Endometrial microvascular endothelial cells (primary cell): ENCODE results near the gene C1orf74. TPM values are rescaled to one million over a fixed set of nuclear protein-coding genes. Genes with fewer than 3 reads are reported as not detected.

Experiments
- in situ Hi-C: cut with HindIII; loops from 2 replicates; pipeline ENCODE4 v1.10.0; 2017; ENCODE audit warnings: low sequenced_read_pairs, low pct_unique_long_range_greater_than_20kb; ENCODE audit errors: inconsistent ontology term
- total RNA-seq: library from RNA; depleted of rRNA; stranded (reverse); fragments of >200 nt; gene quantifications from one replicate; pipeline ENCODE4 v1.2.3, GENCODE V29; 2015; ENCODE audit errors: inconsistent ontology term

The C1orf74 gene
- total RNA-seq, 1 donor from 2014 or later = 3.7 TPM

DNA sequence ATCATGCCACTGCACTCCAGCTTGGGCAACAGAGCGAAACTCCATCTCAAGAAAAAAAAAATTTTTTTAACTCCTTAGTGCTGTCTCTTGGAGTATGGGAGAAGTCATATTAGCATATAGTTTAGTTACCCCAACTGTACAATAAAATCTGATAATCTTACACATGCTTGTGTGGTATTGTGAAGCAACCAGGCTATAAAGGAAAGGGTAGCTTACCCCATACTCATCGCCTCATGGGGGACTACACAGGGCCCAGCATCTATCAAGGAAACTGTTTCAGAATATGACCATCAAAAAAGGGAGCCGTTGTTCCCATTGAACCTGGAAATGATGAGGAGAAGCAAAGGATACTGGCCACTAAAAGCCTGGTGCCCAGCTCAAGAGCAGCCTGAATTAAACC lies 31.5 kb downstream of the C1orf74 start:
- in situ Hi-C loops = no loop called here

DNA sequence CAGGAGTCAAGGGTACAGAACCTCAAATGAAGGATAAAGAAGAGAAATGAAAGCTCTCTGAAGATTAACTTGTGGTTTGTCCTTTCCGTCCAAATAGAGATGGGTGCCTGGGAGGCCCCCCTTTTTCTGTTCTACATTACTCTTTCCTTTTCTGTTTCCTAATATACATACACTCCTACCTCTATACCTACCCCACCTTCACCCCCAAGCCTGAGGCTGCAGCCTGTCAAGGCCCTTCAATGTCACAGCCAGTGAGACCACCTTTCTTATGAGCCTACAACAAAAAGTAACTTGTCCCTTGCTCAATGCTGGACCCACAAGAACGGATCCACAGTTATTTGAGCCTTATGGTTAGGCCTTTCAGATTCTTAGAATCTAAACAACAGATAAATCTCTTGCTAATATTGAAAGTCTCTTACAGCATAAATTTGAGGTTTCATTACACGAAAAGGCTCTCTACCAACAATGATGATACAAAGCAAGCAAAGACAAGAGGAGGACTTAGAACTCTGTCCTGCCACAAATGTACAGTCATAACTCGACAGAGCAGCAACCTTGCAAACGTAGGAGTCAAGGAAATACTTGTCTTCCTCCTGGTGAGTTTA lies 32.6 kb downstream of the C1orf74 start:
- in situ Hi-C loops = no loop called here

DNA sequence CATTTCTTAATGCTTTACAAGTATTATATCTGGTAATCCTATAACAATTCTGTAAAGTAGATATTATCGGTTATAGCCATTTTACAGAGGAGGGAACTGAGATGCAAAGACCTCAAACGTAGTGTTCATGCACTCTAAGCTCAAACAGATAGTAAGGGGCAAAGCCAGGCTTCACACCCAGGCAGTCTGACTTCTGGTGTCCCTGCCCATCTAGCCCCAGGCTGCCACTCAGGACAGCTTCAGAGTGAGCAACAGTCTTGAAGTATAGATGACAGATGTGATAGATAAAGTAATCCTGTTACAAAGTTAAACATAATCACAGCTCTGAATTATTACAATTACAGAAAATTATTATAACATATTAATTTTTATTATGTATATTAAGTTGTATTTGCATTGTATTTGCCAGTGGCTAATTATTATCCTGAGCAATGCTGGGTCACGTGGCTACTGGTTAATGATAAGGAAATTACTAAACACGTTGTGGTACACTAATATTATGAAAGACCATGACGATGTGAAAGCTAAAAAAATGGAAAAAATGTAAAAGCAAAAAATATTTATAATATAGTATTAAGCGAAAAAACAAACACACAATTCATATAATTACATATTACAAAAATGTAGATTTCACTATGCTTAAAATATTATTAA lies 34.6 kb downstream of the C1orf74 start:
- in situ Hi-C loops = no loop called here

DNA sequence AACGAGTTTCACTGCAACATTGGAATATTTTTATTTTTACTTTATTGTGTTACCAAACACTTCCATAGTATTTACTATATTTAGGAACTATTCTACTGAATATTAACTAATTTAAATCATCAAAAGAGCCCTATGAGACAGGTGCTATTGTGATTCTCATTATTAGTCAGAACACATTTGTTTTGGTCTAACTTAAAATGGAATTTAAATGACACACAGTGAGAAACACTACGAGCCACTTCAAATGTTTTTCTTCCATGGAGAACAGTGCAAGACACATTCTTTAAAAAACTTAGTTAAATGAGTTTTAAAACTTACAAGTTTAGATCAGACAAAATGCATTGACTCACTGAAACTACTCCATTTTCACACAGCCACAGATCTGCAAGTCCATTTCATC lies 35.2 kb downstream of the C1orf74 start:
- in situ Hi-C loops = no loop called here

DNA sequence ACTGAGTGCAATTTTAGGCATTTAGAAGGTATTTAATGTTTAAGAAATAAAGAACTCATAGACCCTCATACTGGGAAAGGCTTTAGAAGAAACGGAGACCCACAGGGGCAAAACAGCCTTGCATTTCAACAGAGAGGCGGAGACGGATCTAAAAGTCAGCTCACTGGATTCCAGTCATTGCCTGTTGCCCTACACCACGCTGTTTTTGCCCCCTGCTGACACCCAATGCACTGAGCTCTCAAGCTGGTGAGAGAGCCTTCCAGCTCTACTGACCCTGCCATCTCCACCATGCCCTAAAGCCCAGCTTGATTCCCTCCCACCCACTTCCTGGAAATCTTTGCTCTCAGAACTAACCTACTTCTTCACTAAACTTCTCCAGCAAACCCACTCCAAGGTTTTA lies 35.7 kb downstream of the C1orf74 start:
- in situ Hi-C loops = no loop called here

DNA sequence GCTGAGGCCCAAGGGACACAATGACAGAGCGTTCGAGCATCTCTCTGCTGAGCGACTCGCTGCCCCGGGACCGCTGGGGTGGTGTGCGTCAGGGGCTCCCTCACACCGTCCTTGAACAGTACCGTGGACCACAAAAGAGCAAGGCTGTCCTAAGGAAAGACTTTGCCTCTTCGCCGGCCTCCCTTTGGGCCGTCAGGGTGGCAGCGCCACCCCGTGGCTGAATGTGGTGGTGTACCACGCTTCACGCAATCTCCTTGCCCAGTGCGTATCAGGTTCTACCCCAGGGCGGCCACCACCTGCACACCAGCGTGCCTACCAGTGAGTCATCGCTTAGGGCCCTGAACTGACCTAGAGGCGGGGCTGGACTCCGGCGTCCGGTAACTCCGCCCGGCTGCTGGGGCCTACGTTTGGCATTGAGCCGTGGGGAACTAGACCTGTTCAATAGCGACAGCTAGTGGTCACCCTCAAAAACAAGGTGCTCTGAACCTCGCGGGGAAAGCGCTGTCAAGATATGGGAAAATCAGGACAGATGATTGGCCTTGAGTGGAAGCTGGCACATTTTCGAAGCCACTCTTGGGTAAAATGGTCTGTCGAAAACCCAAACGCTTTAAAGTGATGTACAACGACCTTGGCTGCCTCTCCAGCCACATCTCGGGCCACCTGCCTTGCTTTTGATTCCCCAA lies 36.6 kb downstream of the C1orf74 start:
- in situ Hi-C loops = no loop called here

DNA sequence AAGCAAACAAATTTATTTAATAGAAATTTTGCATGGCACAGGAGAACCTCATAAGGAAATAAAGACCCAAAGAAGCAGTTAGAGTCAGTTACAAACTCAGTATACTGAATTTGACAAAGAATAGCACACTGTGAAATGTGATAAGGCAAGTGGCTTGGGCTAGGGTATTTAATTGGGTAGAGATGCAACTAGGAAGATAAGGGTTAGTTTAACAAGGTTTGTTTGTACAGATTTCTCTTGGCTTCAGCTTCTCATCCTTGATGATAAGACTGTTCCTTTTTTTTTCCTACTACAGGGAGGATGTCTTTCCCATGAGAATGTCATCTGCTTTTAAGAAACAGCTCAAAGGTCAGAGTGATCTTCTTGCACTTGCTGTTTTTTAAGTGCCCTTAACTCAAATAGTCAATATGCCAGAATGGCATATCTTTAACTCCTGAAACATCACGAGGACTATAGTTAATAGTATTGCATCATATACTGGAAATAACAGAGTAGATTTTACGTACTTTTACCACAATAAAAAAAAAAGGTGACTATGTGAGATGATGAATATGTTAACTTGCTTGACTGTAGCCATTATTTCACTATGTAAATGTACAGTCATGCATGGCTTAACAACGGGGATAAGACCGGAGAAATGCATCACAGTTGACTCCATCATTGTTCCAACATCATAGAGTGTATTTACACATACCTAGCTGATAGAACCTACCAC lies 37.8 kb downstream of the C1orf74 start:
- in situ Hi-C loops = no loop called here

DNA sequence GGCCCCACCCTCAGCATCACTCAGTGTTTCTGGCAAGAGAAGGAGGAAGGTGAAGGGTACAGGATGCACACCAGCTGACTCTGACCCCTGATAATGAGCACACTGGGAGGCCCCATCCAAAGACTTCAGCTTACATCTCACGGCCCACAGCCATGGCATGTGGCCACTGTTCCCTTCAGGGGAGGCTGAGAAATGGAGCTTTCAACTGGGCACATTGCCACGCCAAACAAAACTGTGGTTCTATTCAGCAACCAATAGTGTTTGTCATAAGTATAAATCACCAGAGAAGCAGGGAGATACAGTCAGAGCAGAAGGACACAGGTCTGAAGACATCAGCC lies 41.2 kb downstream of the C1orf74 start:
- in situ Hi-C loops = no loop called here

DNA sequence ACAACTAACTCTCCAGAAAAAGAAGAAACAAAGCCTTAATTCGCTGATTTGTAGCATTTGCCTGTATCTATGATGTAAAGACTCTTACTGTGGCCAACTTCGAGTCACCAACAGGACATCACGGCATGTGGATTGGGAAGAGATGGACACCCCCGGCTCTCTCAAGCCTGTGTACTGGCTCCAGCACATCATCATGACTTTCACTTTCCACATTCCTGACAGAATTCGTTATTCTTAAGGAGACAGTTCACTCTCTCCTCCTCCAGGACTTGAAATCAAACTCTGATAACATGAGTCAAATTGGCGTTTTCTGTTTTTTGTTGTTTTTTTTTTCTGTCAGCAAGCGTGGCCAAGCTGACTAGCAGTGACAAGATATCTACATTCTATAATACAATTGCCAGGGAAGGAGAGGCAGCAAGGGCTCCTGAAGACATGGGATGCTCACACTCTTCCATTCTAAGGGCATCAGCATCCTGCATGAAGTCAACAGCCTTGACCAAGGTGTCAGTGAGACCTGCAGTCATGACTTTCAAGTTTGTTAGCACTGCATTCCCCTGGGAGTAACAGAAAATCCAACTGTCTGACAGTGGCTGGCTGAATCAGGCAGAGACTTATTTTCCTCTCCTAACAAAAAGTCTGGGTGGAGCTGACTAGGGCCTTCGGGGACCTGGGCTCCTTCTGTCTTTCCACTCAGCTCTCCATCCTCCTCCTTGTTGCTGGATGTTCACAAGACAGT lies 41.8 kb downstream of the C1orf74 start:
- in situ Hi-C loops = no loop called here

DNA sequence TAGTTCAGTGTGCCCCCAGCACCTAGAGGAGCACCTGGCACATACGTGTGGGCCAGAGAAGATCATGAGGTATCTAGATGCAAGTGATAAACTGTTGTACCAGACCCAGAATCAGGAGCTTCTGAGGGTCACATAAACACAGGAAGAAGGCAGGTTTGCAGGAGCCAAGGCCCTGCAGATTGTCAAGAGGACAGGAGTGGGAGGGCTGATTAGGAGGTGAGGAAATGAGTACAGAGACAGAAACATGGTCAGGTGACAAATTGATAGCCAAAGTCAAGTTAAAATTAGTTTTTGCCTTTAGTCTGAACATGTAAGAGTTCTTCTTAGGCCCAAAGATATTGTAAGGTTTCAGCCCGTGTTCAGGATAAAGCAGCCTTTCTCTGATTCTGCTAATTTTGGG lies 42.5 kb downstream of the C1orf74 start:
- in situ Hi-C loops = no loop called here

DNA sequence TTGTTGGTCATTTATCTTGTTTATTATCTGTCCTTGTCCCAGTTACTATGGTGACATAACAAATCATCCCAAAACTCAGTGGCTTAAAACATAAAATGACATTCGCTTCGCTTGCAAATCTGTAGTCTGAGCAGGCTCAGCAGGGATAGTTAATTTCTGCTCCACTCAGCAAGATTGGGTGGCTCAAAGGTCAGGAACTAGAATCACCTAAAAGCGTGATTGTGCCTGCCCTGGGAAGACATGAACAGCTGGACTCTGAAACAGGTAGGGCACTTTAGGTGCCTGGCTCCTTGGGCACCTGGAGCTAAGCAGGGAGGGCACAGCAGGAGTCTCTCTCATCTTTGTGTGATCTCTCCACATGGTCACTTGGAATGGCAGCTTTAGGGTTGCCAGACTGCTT lies 43.2 kb downstream of the C1orf74 start:
- in situ Hi-C loops = no loop called here

DNA sequence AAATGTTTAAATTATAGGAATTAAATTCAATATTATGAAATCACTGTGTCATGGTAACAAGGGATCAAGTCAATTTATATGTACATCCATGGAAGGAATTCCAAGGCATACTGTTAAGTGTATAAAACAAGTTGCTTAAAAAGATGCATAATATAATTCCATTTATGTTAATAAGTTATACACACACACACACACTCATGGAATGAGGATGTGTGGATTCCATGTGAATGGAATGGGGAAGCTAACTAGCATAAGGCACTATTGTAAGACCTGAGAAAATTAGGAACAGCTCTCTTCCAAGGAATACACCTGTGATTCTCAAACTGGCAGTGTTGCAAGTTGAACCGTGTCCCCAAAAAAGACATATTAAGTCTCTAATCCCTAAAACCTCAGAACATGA lies 46.1 kb downstream of the C1orf74 start:
- in situ Hi-C loops = no loop called here

DNA sequence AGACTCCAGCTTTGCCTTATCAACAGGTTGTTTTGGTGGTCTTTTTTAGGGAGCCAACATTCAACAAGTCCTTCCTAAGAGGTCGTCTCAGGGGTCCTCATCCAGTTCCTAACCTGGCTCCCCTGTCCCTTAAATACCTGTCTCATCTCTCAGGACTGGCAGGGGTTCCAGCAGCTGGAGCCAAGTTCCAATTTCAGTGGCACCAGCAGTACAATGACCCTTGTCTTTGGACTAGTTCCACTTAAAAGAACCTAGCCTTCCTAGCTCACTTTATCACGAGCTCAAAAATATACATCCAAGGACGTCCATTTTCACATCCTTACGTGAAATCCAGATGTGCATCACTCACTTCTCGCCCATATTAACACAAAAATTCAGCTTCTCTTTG lies 47.2 kb downstream of the C1orf74 start:
- in situ Hi-C loops = no loop called here

DNA sequence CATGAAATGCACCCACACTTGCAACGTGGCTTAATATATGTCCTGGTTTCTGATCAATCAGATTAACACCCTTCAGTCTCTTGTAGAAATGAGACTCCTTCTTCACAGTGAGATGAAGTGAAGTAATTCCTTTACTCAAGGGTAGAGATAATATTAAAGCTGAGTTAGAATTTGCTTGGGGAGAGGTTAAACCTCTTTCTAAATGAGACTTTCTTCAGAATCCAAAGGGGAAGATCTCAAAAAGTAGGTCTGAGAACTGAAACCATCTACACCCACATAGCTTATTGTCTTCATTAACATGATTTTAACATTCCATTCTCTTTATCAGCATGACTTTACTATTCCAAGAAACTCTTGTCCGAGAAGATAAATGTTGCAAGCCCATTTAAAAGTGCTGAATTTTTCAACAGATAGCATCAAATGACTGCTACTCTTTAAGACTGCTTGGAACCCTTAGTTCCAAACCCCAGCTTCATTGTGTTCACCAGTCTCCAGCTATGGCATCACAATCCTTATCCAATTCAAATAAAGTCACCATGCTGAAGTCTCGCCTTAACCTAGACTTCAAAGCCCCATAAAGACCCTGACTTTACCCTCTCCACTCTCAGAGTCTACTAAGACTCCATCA lies 47.8 kb downstream of the C1orf74 start:
- in situ Hi-C loops = no loop called here

DNA sequence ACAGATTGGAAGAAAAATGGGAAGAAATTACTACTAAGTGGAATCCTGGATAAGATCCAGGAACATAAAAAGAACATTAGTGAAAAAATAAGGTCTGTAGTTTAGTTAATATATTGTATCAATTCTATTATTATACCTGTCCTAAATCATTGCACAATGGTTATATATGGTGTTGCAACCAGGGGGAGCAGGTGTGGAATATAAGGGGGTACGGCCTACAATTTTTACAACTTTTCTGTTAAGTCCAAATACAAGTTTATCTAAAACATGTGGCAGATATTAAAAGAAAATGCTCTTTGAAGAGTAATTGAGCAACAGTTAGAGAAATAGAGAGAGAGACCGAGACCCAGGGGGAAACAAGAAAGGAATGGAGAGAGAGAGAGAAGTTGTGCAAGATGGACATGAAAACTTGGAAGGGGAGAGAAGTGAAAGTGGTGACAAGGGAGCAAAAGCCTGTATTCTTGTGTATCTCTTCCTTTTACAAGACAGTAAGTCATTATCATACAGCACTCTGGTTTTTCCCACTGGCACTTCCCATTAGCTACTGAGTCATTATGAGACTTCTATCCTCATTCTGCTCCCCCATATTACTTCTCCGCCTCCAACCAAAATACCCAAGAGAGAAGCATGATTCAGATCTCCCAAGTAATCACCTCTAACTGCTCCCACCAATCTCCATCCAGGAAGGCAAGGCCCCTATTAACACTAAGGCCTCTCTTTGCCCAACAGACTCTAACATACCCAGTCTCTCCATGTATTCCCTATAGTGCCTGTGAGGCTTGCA lies 50.8 kb downstream of the C1orf74 start:
- in situ Hi-C loops = no loop called here

DNA sequence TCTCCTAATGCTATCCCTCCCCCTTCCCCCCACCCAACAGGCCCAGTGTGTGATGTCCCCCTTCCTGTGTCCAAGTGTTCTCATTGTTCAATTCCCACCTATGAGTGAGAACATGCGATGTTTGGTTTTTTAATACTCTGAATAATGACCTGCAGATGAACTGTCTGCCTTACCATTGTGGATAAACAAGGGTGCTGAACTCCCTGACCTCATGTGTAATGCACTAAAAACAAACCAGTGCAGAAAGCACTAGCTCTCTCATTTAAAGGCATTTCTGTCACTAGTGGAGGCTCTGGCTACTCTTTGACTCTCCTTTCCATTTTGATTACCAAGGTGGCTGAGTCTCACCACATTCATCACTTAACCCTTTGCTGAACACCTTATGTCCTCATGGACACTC lies 51.6 kb downstream of the C1orf74 start:
- in situ Hi-C loops = no loop called here

DNA sequence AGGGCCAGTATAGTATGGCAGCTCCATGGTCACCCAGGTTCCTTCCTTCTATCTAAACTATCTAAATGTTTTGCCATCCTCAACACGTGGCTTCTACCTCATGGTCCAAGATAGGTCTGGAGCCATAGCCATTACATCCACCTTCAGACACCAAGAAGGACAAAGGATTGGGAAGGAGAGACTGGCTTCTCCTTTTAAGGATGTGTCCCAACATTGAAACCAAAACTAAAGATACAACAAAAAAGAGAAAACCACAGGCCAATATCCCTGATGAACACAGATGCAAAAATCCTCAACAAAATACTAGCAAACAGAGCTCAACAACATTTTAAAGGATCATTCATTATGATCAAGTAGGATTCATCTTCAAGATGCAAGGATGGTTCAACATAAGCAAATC lies 54.9 kb downstream of the C1orf74 start:
- in situ Hi-C loops = no loop called here
